ENCODE results near the gene NGF. TPM values are rescaled to one million over a fixed set of nuclear protein-coding genes. Genes with fewer than 3 reads are reported as not detected.

The NGF gene
- total RNA-seq (2011; cell fraction: chromatin; rRNA removed; ENCODE audit: low replicate concordance), result not detected in 2 replicates
- total RNA-seq (2011; cell fraction: nucleolus; rRNA removed), result not detected in 2 replicates
- not detected in 2 replicates for total RNA-seq (2011; cell fraction: nucleoplasm; rRNA removed)
- total RNA-seq (2014; rRNA removed) (not detected in 2 replicates), total RNA-seq (2014; rRNA removed; fragmentation: Illumina TruSeq; extraction: Trizol) (not detected in 2 replicates), total RNA-seq (2015; rRNA removed; fragmentation: Illumina TruSeq; extraction: Trizol) (not detected in 2 replicates), total RNA-seq (2021) (not detected in 2 replicates), polyA plus RNA-seq (2011; rRNA removed) (not detected in 2 replicates), polyA plus RNA-seq (2014; fragmentation: Illumina TruSeq; extraction: Trizol) (not detected in 2 replicates), polyA plus RNA-seq (2014; fragmentation: Nextera tagmentation; extraction: Ambion mirVana) (not detected), polyA plus RNA-seq (2014; rRNA removed) (not detected in 2 replicates), polyA minus RNA-seq (2011; rRNA and poly(A)+ RNA removed) (not detected in 2 replicates), Bru-seq, nascent RNA (not detected), BruChase-seq, experiment 1, labeled RNA remaining after a 2-hour chase (percentile 2 among the genes with signal in this experiment), BruChase-seq, experiment 2, labeled RNA remaining after a 6-hour chase (percentile 3 among the genes with signal in this experiment)
- not detected in 2 replicates for polyA plus RNA-seq (2011; cell fraction: cytosol; rRNA removed)
- not detected in 2 replicates for polyA plus RNA-seq (2011; cell fraction: nucleus; rRNA removed)
- not detected in 2 replicates for polyA plus RNA-seq (2012)
- not detected in 2 replicates for polyA minus RNA-seq (2011; cell fraction: cytosol; rRNA and poly(A)+ RNA removed)
- not detected in 2 replicates for polyA minus RNA-seq (2011; cell fraction: nucleus; rRNA and poly(A)+ RNA removed)
- long read RNA-seq, experiment 1, result 0 reads
- long read RNA-seq, experiment 2, result 0 reads
- long read RNA-seq, experiment 3, result 0 reads

DNA sequence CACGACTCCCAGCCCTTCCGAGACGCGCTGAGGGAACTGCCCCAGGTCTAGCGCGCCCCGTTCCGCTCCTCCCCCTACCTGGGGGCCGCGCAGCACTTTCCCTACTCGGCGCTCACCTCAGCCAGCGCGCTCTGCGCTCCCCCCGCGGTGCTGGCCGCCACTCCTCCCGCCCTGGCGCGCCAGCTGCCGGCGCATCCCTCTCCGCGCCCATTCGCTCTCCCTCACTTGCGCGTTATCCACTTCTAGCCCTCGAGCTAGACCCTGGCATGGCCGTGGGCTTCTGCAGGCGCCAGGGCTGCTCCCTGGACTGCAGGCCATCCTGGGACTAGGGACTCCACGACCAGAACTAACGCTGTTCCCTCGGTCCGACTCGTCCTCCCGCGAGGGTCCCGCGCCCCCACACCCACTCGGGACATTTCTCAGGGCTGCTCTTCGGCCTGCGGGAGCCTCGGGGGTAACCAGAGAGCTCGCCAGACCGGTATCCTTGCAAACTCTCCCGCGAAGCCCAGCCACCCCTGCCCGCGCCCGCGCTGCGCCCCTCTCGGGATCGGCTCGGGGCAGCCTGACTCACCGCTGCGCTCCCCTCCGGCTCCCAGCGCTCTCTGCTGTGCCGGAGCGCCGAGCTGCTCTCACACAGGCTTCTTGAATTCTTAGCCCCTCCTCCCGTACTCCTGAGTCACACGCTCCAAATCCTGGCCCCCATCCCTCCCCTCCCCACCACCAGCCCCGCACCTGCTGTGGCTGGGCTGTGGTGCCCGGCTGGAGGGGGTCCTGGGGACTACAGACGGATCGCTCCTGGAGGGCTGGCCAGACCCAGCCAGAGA lies at the start of gene NGF:
TSS of gene NGF (minus strand) at position 617 of the 824 bp plus-strand sequence. CDS start 51,454 bp downstream, outside the sequence.
- in situ Hi-C loops (cut with MboI), result no loop called here
- Histone ChIP-seq H3K9ac (ENCODE audit: insufficient read depth in 1 of 2, low read depth in 2 of 2, low read length in 2 of 2) (no peak within 1 kb of the TSS), H2AFZ (ENCODE audit: low read depth, low read length) (no peak within 1 kb of the TSS), H3K9me3 (replicated peaks; ENCODE audit: control insufficient read depth, insufficient read depth, low read depth, low read length) (no peaks in the 10 kb centered on the region), H4K20me1 (replicated peaks; ENCODE audit: control insufficient read depth, insufficient read depth, low read length) (no peaks in the 10 kb centered on the region; the same call in 1 of the 2 replicates), H3K79me2 (ENCODE audit: control insufficient read depth, insufficient read depth, low read length) (no peaks in the 10 kb centered on the region), H3K4me1 (replicated peaks in 1 of 2; ENCODE audit: control insufficient read depth in 2 of 2, insufficient read depth in 2 of 2, low read length in 2 of 2) (peaks cover 0 to 7% of the 10 kb centered on the region in 2 experiments; a peak in 1 of 5 replicates), H3K36me3 (ENCODE audit: control insufficient read depth, insufficient read depth, low read length) (no peaks in the 10 kb centered on the region), H3K27me3 (ENCODE audit: control insufficient read depth in 2 of 2, insufficient read depth in 2 of 2, low read length in 2 of 2) (peaks cover 0 to 18% of the 10 kb centered on the region in 2 experiments; a peak in 3 of 5 replicates), H3K9me1 (ENCODE audit: control insufficient read depth, insufficient read depth, low read length) (no peaks in the 10 kb centered on the region), H3K4me3 (no peak within 1 kb of the TSS), H3K27ac (ENCODE audit: extremely low read depth, low read depth, low read length) (no peak within 1 kb of the TSS), H3K4me2 (ENCODE audit: insufficient read depth, low read length) (no peak within 1 kb of the TSS)
- CTCF ChIA-PET (ENCODE audit: low intra/inter-chr PET ratio), result no interaction called here
- no peak for TF ChIP-seq FOS (IDR thresholded peaks at IDR 0.05; ENCODE audit: extremely low read depth, insufficient read length)
- TF ChIP-seq POU5F1 (IDR thresholded peaks at IDR 0.05; ENCODE audit: borderline replicate concordance, low read depth, low read length, partially characterized antibody), result no peak
- TF ChIP-seq, protein P1, sequence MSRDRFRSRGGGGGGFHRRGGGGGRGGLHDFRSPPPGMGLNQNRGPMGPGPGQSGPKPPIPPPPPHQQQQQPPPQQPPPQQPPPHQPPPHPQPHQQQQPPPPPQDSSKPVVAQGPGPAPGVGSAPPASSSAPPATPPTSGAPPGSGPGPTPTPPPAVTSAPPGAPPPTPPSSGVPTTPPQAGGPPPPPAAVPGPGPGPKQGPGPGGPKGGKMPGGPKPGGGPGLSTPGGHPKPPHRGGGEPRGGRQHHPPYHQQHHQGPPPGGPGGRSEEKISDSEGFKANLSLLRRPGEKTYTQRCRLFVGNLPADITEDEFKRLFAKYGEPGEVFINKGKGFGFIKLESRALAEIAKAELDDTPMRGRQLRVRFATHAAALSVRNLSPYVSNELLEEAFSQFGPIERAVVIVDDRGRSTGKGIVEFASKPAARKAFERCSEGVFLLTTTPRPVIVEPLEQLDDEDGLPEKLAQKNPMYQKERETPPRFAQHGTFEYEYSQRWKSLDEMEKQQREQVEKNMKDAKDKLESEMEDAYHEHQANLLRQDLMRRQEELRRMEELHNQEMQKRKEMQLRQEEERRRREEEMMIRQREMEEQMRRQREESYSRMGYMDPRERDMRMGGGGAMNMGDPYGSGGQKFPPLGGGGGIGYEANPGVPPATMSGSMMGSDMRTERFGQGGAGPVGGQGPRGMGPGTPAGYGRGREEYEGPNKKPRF (IDR thresholded peaks at IDR 0.05; ENCODE audit: low read depth, low read length), result no peak
- FAIRE-seq (no peak), DNase-seq (ENCODE audit: extremely low read depth in 1 of 4, low spot score in 3 of 4) (no peak), ATAC-seq (no peak)
- WGBS (ENCODE audit: insufficient coverage, low coverage, missing lambda C conversion rate), result 3% methylated on average over 60 of the region's 69 CpGs
- intact Hi-C loops (cut with micrococcal nuclease), result no loop called here
- BruUV-seq (replicated peaks), result no TSS peak
- POLR2A ChIA-PET, result no interaction called here
